Measurements from ENCODE around the gene GPX2.
A peak's percentile ranks its signal among the peaks of the same experiment; 100 is the strongest.
"Not testable (repeated sequence)": the region's sequence is repeated elsewhere in the genome, so short reads cannot be mapped to it uniquely, and the experiment has no call there.

Gene GPX2

DNA sequence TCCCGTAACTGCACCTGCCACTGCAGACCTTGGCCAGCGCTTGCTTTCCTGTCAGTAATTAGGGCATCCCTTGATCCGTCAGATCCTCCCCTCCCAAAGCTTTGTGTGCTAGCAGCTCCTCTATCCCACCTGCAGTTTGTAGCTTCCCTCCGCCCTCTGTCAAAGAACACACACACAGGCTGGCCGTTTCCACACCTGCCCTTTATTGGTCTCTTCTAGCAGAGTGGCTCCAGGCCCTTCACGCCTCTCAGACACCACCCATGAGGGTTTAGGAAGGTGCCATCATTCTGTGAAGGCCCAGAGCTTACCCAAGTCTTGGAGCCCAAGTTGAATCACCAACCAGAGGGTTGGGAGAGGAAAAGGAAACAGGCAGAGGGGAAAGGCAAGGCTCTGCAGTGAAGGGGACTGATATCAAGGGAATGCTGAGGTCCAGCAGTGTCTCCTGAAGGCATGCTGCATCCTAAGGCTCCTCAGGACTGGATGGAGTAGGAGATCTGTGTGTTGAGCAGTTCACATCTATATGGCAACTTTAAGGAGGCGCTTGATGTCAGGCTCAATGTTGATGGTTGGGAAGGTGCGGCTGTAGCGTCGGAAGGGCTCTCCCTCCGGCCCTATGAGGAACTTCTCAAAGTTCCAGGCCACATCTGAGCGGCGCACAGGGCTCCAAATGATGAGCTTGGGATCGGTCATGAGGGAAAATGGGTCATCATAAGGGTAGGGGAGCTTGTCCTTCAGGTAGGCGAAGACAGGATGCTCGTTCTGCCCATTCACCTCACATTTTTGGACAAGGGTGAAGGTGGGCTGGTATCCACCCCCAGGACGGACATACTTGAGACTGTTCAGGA is 3.4 kb downstream of the GPX2 start:
- no peak for DNase-seq

DNA sequence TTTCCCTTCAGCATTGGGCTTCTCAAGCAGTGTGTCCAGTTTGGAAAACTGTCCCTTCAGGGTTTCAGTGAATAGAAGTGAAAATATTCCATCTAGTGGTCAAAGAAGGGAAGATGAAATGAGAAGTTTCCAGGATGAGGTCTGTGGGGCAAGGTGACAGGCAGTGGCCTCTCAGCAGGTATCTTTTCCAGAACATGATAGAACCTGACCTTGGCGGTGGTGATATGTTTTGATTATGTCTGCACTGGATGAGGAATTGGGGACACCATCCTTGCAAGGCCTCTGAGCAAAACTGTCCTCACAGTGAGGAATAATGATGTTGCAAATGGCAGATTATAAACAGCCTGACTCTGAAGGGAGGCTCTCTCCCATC is 4.7 kb downstream of the GPX2 start:
- no peak for DNase-seq

DNA sequence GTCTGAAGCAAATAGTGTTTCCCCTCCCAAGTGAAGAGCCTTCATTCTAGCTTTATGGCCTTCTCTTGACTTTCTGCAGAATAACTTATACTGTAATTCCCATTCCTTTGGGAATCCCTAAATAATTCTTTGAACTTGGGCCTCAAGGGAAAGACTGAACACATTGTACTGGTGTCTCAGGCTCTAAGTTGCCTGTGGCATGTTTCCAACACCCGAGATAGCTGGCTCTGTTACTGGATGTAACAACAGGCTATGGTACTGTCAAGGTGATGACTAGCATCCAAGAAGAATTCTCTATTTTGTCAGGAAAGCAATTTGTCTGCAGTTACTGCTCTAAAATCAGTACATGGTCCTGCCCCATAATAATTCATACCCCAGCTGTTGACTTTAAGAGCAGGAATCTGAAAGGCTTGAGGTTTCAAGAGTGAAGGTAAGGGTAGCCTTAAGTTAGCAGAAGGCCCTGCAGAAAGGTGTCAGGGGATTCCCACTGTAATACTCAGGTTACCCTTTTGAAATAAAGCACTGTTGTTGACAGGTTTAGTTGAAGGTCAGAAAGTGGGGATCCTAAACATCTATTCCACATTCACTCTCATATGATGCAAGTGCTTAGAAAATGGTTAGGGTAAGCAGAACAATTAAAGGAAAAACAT is 5.2 kb downstream of the GPX2 start:
- DNase-seq: no peak

DNA sequence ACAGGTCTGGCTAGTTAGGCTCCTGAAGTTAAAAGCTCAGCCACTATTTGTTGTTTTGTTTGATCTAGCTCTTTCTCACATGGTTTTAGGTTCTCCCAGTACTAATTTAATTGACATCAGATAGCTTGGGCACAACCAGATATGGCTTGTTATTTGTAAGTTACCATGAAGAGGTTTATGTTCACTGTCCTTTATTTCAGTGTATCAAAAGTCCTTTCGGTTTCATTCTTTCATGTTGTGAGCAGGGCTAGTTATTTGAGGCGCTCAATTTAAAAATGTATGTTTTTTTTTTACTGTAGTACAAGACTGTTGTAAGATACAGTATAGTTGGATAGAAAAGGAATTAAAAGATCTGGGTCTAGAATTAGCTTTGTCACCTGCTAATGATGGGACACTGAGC is 7.0 kb downstream of the GPX2 start:
- DNase-seq: no peak

DNA sequence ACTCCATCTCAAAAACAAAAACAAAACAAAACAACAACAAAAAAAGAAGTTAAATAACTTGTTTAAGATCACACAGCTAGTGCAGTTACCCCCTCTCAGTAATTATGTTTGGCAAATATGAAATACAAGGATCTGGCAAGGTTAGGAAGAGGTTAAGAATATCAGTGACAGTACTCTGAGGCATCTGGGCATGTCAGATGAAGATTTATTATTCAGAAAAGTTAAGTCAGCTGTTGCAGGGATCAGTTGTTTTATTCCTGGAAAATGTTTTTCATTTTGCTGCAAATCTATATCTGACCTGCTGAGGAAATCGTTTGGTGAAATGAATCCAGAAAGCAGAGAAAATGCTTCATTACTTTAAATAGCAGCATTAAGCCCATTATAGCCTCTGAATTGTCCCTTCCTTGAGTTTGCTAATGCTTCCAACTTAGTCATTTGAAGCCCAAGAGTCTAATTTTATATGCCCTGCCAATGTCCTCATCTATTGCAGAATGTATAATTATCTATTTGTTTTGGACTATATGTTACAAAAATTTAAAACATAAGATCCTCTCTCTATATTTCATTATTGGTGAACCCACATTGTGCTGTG is 8.1 kb downstream of the GPX2 start:
- no peak for DNase-seq

DNA sequence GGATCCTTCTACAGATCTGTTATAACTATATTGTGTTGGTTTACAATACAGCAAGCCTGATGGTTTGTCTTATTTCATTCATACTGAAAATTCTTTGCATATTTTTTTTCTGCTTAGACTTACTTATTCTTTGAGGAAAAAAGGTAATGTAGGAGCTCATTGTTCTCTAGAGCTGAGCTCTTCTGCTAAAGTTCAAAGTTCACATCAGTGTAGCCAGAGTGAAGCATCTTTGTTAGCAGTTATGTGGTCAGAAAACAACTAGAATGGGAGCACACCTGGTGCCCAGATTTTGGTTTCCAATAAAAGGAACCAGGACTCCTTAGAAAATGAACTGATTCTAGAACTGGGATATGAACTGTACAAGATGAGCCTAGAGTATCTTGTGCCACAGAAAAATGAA is 10.3 kb downstream of the GPX2 start:
- no peak for DNase-seq

DNA sequence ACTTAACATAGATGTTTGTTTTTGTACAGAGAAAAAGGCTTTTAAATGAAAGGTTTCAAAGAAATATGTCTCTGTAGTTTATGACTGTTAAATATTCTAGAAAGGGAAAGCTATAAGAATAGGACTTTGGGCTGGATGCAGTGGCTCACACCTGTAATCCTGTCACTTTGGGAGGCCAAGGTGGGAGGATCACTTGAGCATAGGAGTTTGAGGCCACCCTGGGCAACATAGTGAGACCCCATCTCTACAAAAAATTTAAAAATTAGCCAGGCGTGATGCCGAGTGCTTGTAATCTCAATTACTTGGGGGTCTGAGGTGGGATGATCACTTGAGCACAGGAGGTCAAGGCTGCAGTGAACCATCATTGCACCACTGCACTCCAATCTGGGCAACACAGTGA is 11.4 kb downstream of the GPX2 start:
- no peak for DNase-seq

DNA sequence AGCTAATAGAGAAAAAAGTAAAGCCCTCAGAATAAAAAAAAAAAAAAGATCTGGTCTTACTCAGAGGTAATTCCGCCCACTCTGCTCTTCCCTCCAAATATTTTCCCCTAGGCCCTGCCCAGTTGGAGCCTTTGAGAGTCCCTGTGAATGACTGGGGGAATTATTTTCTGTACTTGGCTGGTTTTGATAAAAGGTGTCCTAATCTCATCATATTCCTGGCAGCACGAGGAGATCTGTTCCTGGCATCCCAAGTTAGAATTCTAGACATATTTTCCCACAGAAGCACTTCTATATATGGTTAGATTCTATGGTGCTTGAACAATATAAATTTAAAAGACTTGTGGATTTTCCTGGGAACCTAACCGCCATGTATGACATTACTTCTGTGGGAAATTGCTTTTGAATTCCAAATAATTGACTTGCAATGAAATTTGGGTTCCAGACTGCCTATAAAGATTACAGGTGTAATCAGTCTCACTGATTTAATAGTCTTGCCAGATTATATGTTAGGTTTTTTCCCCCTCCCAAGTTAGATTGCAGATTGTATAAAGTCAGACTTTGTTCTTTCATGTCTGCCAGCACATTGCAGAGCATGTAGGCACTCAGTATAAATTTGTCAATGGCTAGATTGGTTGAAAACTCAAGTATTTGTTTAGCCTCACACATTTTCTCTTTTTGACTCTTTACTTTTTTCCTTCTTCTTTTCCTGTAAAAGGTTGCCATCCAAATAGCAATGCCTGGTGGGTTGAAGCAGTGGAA is 12.3 kb downstream of the GPX2 start:
- no peak for DNase-seq

DNA sequence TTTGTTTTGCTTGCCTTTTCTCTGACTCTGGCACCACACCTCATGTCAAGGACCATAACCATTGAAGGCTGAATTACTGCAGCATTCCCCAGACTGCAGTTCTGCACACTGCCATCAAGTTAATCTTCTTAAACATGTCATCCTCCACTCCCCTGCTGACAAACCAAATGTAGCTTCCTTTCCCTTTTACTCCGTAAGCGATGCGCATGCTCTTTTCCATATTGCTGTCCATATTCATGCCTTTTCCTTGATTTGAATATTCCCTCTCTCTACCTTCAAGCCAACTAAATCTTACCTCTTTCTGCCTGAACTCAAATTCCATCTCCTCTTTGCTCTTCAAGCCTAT is 13.6 kb downstream of the GPX2 start:
- no peak for DNase-seq

DNA sequence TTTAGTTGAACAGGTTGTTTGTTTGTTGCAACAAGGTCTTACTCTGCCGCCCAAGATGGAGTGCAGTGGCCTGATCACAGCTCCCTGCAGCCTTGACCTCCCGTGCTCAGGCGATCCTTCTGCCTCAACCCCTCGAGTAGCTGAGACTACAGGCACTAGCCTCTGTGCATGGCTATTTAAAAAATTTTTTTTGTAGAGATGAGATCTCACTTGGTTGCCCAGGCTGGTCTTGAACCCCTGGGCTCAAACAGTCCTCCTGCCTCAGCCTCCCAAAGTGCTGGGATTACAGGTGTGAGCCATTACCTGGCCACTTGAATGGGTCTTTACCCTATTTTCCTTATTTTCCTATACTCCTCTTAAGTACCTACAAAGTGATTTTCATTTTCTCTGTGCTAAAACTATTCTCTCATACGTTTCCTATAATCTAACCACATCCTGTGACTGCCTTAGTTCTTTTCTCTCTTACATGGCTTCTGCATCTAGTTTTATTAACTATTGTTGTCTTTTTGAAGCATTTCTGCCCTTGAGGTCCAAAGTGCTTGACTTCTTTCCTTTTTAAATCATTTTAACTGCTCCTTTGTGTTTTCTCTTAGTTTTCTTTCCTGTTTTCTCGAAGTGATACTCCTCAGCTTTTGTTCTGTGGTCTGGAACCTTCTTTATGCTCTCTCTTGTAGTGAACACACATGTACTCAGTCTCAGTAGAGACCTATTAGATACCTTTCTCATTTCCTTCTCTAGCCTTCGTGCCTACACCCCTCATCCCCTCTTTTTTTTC is 14.1 kb downstream of the GPX2 start:
- DNase-seq: peak; percentile 9

DNA sequence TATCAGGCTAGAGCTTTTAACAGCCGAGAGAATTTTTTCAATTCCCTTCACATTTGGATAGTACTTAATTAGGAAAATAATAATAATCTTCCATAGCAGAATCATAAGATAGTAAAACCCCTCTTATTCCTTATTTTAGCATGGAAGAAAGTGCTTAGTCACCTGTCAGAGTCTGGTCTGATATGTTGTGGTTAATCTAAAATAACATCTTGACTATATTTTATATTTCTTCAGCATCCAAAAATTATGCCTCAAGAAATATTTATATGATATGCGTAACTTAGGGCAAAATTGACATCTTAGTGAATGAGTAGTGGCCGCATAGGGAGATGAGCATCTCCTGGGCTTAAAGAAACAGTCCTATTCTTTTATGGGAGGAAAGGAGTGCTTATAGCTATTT is 15.5 kb downstream of the GPX2 start:
- DNase-seq: no peak

DNA sequence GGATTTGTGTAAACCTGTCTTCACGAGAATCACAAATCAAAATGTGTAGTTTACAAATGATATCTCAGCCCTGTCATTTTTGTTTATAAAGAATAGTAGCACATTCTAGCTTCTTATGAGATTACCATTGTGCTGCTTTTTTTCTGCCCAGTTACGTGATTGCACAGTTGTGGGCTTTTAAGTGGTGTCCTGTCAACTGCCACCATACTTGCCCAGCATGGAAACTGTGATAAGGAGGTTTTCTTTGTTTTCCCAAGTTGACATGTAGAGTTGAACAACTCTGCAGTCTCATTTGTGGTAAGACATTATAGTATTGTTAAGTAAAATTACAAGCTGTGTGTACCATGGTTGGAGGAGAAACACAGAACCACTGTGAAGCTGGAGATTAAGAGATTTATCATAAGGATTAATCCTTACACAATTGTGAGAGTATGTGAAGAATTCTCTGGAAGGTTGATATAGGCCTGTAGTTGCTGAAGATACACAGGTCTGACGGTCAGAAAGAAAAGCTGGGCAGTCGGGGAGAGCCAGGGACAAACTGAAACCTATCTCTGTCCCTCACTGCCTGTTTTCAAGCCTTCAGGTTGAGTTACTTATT is 16.0 kb downstream of the GPX2 start:
- no peak for DNase-seq

DNA sequence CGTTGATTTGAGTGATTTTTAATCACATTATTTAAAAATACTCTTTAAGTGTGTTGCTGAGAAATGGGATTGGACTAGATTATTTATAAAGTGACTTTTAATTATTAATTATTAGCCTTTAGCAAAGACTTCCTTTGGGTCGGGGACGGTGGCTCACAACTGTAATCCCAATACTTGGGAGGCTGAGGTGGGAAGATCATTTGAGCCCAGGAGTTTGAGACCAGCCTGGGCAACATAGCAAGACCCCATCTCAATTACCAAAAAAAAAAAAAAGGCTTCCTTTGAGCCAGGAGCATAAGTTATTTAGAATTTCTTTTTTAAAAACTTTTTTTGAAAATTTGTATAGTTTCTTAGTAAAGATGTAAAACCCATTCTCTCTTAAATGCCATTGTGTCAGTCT is 19.5 kb downstream of the GPX2 start:
- no peak for DNase-seq

DNA sequence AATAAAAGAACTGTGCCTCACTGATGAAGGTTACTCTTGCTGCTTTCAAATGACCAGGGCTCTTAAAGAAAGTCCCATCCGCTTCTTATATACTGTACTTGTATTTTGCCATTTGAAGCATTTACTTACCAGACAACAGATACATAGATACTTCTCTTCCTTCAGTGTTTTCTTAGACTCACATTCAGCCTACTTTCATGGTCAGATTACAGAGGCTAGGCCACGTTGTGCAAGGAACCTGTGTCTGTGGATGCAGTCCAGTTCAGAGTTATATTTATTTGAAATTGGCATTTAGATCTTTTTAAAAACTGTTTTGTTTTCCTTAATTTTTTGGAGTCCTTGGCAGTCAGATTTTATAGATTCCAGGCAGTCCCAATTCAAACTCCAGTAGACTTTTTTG is 22.1 kb downstream of the GPX2 start:
- DNase-seq: no peak

DNA sequence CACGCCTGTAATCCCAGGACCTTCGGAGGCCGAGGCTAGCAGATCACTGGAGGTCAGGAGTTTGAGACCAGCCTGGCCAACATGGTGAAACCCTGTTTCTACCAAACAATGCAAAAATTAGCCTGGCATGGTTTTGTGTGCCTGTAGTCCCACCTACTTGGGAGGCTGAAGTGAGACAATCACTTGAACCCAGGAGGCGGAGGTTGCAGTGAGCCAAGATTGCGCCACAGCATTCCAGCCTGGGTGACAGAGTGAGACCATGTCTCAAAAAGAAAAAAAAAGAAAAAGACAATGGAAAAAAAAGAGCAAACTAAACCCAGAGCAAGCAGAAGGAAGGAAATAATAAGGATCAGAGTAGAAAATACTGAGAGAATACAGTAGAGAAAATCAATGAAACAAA is 22.9 kb downstream of the GPX2 start:
- DNase-seq: no peak

DNA sequence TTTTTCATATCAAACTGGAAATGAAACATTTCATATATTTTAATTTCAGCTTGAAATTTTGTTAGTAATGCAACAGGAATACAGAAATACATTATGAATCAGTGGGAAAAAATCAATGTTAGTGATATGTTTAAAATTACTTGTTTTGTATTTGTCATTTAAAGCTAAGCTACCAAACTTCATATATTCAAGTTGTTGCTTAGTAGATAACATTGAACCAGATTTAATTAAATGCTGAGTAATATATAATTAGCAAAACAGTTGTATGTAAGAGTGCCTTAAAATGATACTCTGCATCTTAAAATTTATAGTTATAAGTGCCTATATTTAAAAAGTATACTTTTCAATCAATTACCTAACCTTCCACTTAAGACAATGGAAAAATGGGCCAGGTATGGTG is 23.3 kb downstream of the GPX2 start:
- DNase-seq: no peak

DNA sequence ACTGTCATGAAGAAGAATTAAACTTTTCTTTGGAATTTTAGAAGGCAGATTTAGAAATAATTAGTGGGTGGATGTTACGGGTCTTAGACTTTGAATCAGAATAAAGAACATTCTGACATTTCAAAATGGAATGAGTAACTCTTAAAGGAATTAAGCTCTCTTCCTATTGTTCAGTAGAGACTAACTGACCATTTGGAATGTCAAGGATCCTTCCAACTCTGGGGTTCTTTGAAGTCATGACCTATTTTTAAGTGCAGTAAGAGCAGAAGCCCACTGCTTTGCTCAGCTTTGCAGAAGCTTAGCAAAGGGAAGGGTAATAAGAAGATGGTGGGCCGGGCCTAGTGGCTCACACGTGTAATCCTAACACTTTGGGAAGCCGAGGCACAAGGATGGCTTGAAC is 24.3 kb downstream of the GPX2 start:
- DNase-seq: no peak

DNA sequence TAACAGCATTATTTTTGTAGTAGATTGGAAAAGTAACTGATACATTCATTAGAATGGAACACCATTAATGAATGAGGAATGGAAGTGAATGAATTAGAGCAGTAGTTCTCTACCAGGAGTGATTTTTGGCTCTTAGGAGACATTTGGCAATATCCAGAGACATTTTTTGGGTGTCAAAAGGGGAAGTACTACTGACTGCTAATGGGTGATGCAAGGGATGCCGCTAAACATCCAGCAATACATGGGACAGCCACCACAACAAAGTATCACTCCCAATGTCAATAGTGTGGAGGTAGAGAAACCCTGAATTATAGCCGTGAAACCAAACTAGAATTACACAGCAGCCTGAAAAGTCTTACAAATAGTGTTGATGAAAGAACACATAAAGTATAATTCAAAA is 26.7 kb downstream of the GPX2 start:
- DNase-seq: no peak

DNA sequence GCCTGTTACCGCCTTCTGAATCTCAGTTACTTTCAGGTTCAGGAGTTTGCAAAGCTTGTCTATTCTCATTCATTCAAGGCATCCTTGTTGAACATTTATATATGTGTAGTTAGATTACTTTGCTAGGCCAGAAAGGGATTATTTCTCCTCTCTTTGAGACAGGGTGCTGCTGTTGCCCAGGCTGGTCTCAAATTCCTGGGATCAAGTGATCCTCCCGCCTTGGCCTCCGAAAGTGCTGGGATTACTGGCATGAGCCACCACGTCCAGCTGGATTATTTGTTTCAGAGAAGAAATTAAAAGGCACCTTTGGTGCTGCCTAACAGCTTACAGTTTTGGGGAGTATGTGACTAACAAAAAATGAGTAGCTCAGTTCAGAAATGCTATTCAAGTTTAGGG is 27.5 kb downstream of the GPX2 start:
- DNase-seq: no peak

DNA sequence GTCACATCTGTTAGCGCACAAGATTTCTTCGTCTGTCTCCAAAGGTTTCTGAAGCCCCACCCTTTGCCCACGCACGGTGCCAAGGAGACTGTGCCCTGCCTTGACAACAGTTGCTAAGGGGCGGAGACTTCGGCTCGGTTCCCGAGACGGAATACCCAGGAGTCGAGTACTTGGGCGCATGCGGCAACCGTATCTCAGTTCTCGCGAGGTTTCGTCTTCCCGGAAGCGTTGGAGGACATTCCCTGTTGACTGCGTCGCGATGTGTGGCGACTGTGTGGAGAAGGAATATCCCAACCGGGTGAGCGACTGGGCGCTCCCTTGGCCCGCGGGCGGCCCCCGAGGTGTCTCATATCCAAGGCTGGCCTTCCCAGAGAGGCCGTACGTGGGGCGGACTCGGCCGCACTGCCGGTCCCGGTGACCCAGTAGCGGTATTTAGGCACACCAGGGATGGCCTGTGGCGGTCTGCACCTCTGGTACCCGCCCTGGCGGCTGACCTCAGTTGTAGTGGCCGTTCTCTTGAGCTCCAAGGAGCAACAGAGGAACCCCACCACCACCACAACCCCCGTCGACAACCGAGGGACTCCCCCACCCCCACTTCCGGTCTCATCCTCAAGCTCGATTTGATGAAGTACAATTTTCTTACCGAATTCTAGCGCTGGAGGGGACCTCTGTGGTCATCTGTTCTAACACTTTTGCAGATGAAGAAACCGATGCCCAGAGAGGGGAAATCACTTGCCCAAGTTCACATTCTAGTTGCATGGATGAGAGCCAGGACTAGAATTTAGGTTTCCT is 28.1 kb downstream of the GPX2 start, which contains the start of gene CHURC1:
CHURC1 (plus strand) TSS at position 219 of the 792 bp plus-strand sequence; CDS start at position 260, 41 bp downstream.
- DNase-seq: peak; percentile 98

DNA sequence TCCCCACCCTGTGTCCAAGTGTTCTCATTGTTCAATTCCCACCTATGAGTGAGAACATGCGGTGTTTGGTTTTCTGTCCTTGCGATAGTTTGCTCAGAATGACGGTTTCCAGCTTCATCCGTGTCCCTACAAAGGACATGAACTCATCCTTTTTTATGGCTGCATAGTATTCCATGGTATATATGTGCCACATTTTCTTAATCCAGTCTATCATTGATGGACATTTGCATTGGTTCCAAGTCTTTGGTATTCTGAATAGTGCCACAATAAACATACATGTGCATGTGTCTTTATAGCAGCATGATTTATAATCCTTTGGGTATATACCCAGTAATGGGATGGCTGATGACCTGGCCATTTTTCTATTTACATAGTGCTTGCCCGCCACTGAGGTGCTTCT is 29.1 kb downstream of the GPX2 start:
- not testable (repeated sequence) for DNase-seq

DNA sequence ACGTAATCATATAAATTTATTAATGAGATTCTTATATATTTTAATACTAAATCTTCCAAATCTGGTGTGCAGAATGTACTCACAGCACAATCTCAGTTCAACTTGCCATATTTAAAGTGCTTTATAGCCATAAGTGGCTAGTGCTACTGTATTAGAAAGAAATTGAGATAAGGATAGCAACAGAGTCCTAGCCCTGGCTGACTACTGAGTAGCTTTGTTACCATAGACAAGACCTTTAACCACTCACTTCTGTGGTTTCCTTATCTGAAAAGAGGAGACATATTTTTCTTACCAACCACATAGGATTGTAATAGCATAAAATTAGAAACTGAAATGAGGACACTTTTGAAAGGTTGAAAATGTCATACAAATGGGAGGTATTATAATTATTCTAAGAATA is 30.3 kb downstream of the GPX2 start:
- no peak for DNase-seq
